ENCODE results near the gene TGM1.

Gene TGM1

GRCh38 chr14:24277606-24278321, 14.8 kb upstream of the TGM1 start:
- peaks cover 8% of the 10 kb centered on the region; the same call in 1 of the 2 replicates for H3K4me1 ChIP-seq (ENCODE audit: control insufficient read depth, insufficient read depth, low read length)
- no peaks in the 10 kb centered on the region for H3K9me3 ChIP-seq (ENCODE audit: control insufficient read depth, insufficient read depth, low read depth, low read length)
- no peak overlapping the region for H3K9ac ChIP-seq (ENCODE audit: low read length)
- H3K27me3 ChIP-seq (ENCODE audit: control insufficient read depth, insufficient read depth, low read length), result no peaks in the 10 kb centered on the region
- no peaks in the 10 kb centered on the region for H3K36me3 ChIP-seq (ENCODE audit: control insufficient read depth, insufficient read depth, low read length)
- no peak overlapping the region for H3K4me3 ChIP-seq (ENCODE audit: low read depth, low read length)
- no peak overlapping the region for H3K27ac ChIP-seq (ENCODE audit: low read depth, low read length)

GRCh38 chr14:24277071-24277470, 14.1 kb upstream of the TGM1 start:
- Histone ChIP-seq H3K9ac (ENCODE audit: low read length) (no peak overlapping the region), H3K36me3 (ENCODE audit: control insufficient read depth, insufficient read depth, low read length) (no peaks in the 10 kb centered on the region), H3K4me1 (ENCODE audit: control insufficient read depth, insufficient read depth, low read length) (peaks cover 8% of the 10 kb centered on the region; the same call in 1 of the 2 replicates), H3K27ac (ENCODE audit: low read depth, low read length) (no peak overlapping the region), H3K4me3 (ENCODE audit: low read depth, low read length) (no peak overlapping the region), H3K27me3 (ENCODE audit: control insufficient read depth, insufficient read depth, low read length) (no peaks in the 10 kb centered on the region), H3K9me3 (ENCODE audit: control insufficient read depth, insufficient read depth, low read depth, low read length) (no peaks in the 10 kb centered on the region)

GRCh38 chr14:24274101-24274543, 11.1 kb upstream of the TGM1 start:
- H3K36me3 ChIP-seq (ENCODE audit: control insufficient read depth, insufficient read depth, low read length), result peaks cover 4% of the 10 kb centered on the region; the same call in 1 of the 2 replicates
- H3K27ac ChIP-seq (ENCODE audit: low read depth, low read length), result no peak overlapping the region
- no peak overlapping the region for H3K4me3 ChIP-seq (ENCODE audit: low read depth, low read length)
- no peaks in the 10 kb centered on the region for H3K9me3 ChIP-seq (ENCODE audit: control insufficient read depth, insufficient read depth, low read depth, low read length)
- peaks cover 11% of the 10 kb centered on the region; the same call in 1 of the 2 replicates for H3K4me1 ChIP-seq (ENCODE audit: control insufficient read depth, insufficient read depth, low read length)
- no peak overlapping the region for H3K9ac ChIP-seq (ENCODE audit: low read length)
- H3K27me3 ChIP-seq (ENCODE audit: control insufficient read depth, insufficient read depth, low read length), result no peaks in the 10 kb centered on the region

- Histone ChIP-seq H3K4me3 (ENCODE audit: low read depth, low read length) (no peak overlapping the region), H3K9me3 (ENCODE audit: control insufficient read depth, insufficient read depth, low read depth, low read length) (no peaks in the 10 kb centered on the region), H3K36me3 (ENCODE audit: control insufficient read depth, insufficient read depth, low read length) (peaks cover 7% of the 10 kb centered on the region; the same call in 1 of the 2 replicates), H3K4me1 (ENCODE audit: control insufficient read depth, insufficient read depth, low read length) (peaks cover 11% of the 10 kb centered on the region; the same call in 1 of the 2 replicates), H3K27me3 (ENCODE audit: control insufficient read depth, insufficient read depth, low read length) (no peaks in the 10 kb centered on the region), H3K9ac (ENCODE audit: low read length) (no peak overlapping the region), H3K27ac (ENCODE audit: low read depth, low read length) (no peak overlapping the region)
Measured at GRCh38 chr14:24273422-24273998, 10.5 kb upstream of the TGM1 start.

GRCh38 chr14:24272467-24272866, 9.5 kb upstream of the TGM1 start:
- H3K4me1 ChIP-seq (ENCODE audit: control insufficient read depth, insufficient read depth, low read length), result peaks cover 11% of the 10 kb centered on the region; the same call in 1 of the 2 replicates
- no peak overlapping the region for H3K9ac ChIP-seq (ENCODE audit: low read length)
- H3K36me3 ChIP-seq (ENCODE audit: control insufficient read depth, insufficient read depth, low read length), result peaks cover 10% of the 10 kb centered on the region
- H3K27me3 ChIP-seq (ENCODE audit: control insufficient read depth, insufficient read depth, low read length), result no peaks in the 10 kb centered on the region
- no peak overlapping the region for H3K27ac ChIP-seq (ENCODE audit: low read depth, low read length)
- H3K9me3 ChIP-seq (ENCODE audit: control insufficient read depth, insufficient read depth, low read depth, low read length), result no peaks in the 10 kb centered on the region
- no peak overlapping the region for H3K4me3 ChIP-seq (ENCODE audit: low read depth, low read length)

- no peak overlapping the region for H3K27ac ChIP-seq (ENCODE audit: low read depth, low read length)
- no peaks in the 10 kb centered on the region for H3K9me3 ChIP-seq (ENCODE audit: control insufficient read depth, insufficient read depth, low read depth, low read length)
- peak overlapping the region; percentile 91 for H3K9ac ChIP-seq (ENCODE audit: low read length)
- H3K4me1 ChIP-seq (ENCODE audit: control insufficient read depth, insufficient read depth, low read length), result peaks cover 11% of the 10 kb centered on the region; the same call in 1 of the 2 replicates
- peaks cover 16% of the 10 kb centered on the region for H3K36me3 ChIP-seq (ENCODE audit: control insufficient read depth, insufficient read depth, low read length)
- H3K27me3 ChIP-seq (ENCODE audit: control insufficient read depth, insufficient read depth, low read length), result no peaks in the 10 kb centered on the region
- H3K4me3 ChIP-seq (ENCODE audit: low read depth, low read length), result peak overlapping the region; percentile 83
Measured at GRCh38 chr14:24271834-24272263, 8.9 kb upstream of the TGM1 start.

- H3K4me3 ChIP-seq (ENCODE audit: low read depth, low read length), result peak within 1 kb of the TSS; percentile 83
- no peaks in the 10 kb centered on the region for H3K27me3 ChIP-seq (ENCODE audit: control insufficient read depth, insufficient read depth, low read length)
- no peaks in the 10 kb centered on the region for H3K9me3 ChIP-seq (ENCODE audit: control insufficient read depth, insufficient read depth, low read depth, low read length)
- peak within 1 kb of the TSS; percentile 91 for H3K27ac ChIP-seq (ENCODE audit: low read depth, low read length)
- H3K9ac ChIP-seq (ENCODE audit: low read length), result peak within 1 kb of the TSS; percentile 91
- peaks cover 22% of the 10 kb centered on the region for H3K36me3 ChIP-seq (ENCODE audit: control insufficient read depth, insufficient read depth, low read length)
- peaks cover 11% of the 10 kb centered on the region; the same call in 1 of the 2 replicates for H3K4me1 ChIP-seq (ENCODE audit: control insufficient read depth, insufficient read depth, low read length)
Measured at GRCh38 chr14:24271134-24271833, 8.3 kb upstream of the TGM1 start, which contains the start of gene RABGGTA. Gene RABGGTA, minus strand, starts transcription at chr14:24271597. Its CDS starts 482 bp downstream, at chr14:24271115.

GRCh38 chr14:24270537-24271133, 7.7 kb upstream of the TGM1 start:
- Histone ChIP-seq H3K4me3 (ENCODE audit: low read depth, low read length) (peak overlapping the region; percentile 83), H3K9me3 (ENCODE audit: control insufficient read depth, insufficient read depth, low read depth, low read length) (no peaks in the 10 kb centered on the region), H3K27ac (ENCODE audit: low read depth, low read length) (0 out of 2 replicates have a peak overlapping the region, but pooled peaks have one; percentile 91), H3K27me3 (ENCODE audit: control insufficient read depth, insufficient read depth, low read length) (no peaks in the 10 kb centered on the region), H3K4me1 (ENCODE audit: control insufficient read depth, insufficient read depth, low read length) (peaks cover 11% of the 10 kb centered on the region; the same call in 1 of the 2 replicates), H3K9ac (ENCODE audit: low read length) (peak overlapping the region; percentile 91), H3K36me3 (ENCODE audit: control insufficient read depth, insufficient read depth, low read length) (peaks cover 27% of the 10 kb centered on the region)

- H3K4me3 ChIP-seq (ENCODE audit: low read depth, low read length), result no peak overlapping the region
Measured at GRCh38 chr14:24269910-24270536, 7.0 kb upstream of the TGM1 start.

GRCh38 chr14:24269368-24269767, 6.4 kb upstream of the TGM1 start:
- Histone ChIP-seq H3K4me1 (ENCODE audit: control insufficient read depth, insufficient read depth, low read length) (peaks cover 11% of the 10 kb centered on the region; the same call in 1 of the 2 replicates), H3K36me3 (ENCODE audit: control insufficient read depth, insufficient read depth, low read length) (peaks cover 29% of the 10 kb centered on the region), H3K4me3 (ENCODE audit: low read depth, low read length) (no peak overlapping the region), H3K27ac (ENCODE audit: low read depth, low read length) (no peak overlapping the region), H3K9ac (ENCODE audit: low read length) (no peak overlapping the region), H3K9me3 (ENCODE audit: control insufficient read depth, insufficient read depth, low read depth, low read length) (no peaks in the 10 kb centered on the region), H3K27me3 (ENCODE audit: control insufficient read depth, insufficient read depth, low read length) (no peaks in the 10 kb centered on the region)

More at GRCh38 chr14:24269910-24270536, 7.0 kb upstream of the TGM1 start:
- Histone ChIP-seq H3K4me1 (ENCODE audit: control insufficient read depth, insufficient read depth, low read length) (peaks cover 11% of the 10 kb centered on the region; the same call in 1 of the 2 replicates), H3K27me3 (ENCODE audit: control insufficient read depth, insufficient read depth, low read length) (no peaks in the 10 kb centered on the region), H3K36me3 (ENCODE audit: control insufficient read depth, insufficient read depth, low read length) (peaks cover 27% of the 10 kb centered on the region), H3K27ac (ENCODE audit: low read depth, low read length) (no peak overlapping the region), H3K9me3 (ENCODE audit: control insufficient read depth, insufficient read depth, low read depth, low read length) (no peaks in the 10 kb centered on the region), H3K9ac (ENCODE audit: low read length) (no peak overlapping the region)
